ENCODE measurements around the gene MLLT10. TPM values are rescaled to one million over a fixed set of nuclear protein-coding genes. Genes with fewer than 3 reads are reported as not detected.

The MLLT10 gene
- total RNA-seq, 1 donor from 2014 or later = 32.3 TPM

- Histone ChIP-seq H3K4me3 (ENCODE audit: low read depth, low read length) (no peak overlapping the region), H3K27me3 (ENCODE audit: control insufficient read depth, insufficient read depth, low read length) (peaks cover 14% of the 10 kb centered on the region), H3K36me3 (ENCODE audit: control insufficient read depth, insufficient read depth, low read length) (no peaks in the 10 kb centered on the region)
- no peak for DNase-seq (ENCODE audit: low read depth)
- no peak for TF ChIP-seq CTCF (IDR thresholded peaks at IDR 0.05; ENCODE audit: insufficient read depth, low read length, poor library complexity, severe bottlenecking)
These were observed 34.1 kb upstream of the MLLT10 start for GRCh38 chr10:21499701-21500577.

- DNase-seq (ENCODE audit: low read depth) = no peak
- no peak overlapping the region for H3K4me3 ChIP-seq (ENCODE audit: low read depth, low read length)
- no peak for TF ChIP-seq CTCF (IDR thresholded peaks at IDR 0.05; ENCODE audit: insufficient read depth, low read length, poor library complexity, severe bottlenecking)
These were observed 33.5 kb upstream of the MLLT10 start for GRCh38 chr10:21500578-21500910.

GRCh38 chr10:21501091-21501490, 32.9 kb upstream of the MLLT10 start:
- Histone ChIP-seq H3K36me3 (ENCODE audit: control insufficient read depth, insufficient read depth, low read length) (no peaks in the 10 kb centered on the region), H3K27me3 (ENCODE audit: control insufficient read depth, insufficient read depth, low read length) (peaks cover 14% of the 10 kb centered on the region), H3K4me3 (ENCODE audit: low read depth, low read length) (no peak overlapping the region)
- no peak for DNase-seq (ENCODE audit: low read depth)
- no peak for TF ChIP-seq CTCF (IDR thresholded peaks at IDR 0.05; ENCODE audit: insufficient read depth, low read length, poor library complexity, severe bottlenecking)

More at GRCh38 chr10:21500578-21500910, 33.5 kb upstream of the MLLT10 start:
- Histone ChIP-seq H3K36me3 (ENCODE audit: control insufficient read depth, insufficient read depth, low read length) (no peaks in the 10 kb centered on the region), H3K27me3 (ENCODE audit: control insufficient read depth, insufficient read depth, low read length) (peaks cover 14% of the 10 kb centered on the region)

GRCh38 chr10:21501731-21502347, 32.2 kb upstream of the MLLT10 start:
- DNase-seq (ENCODE audit: low read depth) = no peak
- TF ChIP-seq CTCF (IDR thresholded peaks at IDR 0.05; ENCODE audit: insufficient read depth, low read length, poor library complexity, severe bottlenecking) = no peak
- Histone ChIP-seq H3K4me3 (ENCODE audit: low read depth, low read length) (no peak overlapping the region), H3K36me3 (ENCODE audit: control insufficient read depth, insufficient read depth, low read length) (no peaks in the 10 kb centered on the region), H3K27me3 (ENCODE audit: control insufficient read depth, insufficient read depth, low read length) (peaks cover 14% of the 10 kb centered on the region)

- TF ChIP-seq CTCF (IDR thresholded peaks at IDR 0.05; ENCODE audit: insufficient read depth, low read length, poor library complexity, severe bottlenecking) = no peak
- Histone ChIP-seq H3K36me3 (ENCODE audit: control insufficient read depth, insufficient read depth, low read length) (no peaks in the 10 kb centered on the region), H3K4me3 (ENCODE audit: low read depth, low read length) (no peak overlapping the region), H3K27me3 (ENCODE audit: control insufficient read depth, insufficient read depth, low read length) (peaks cover 14% of the 10 kb centered on the region)
- no peak for DNase-seq (ENCODE audit: low read depth)
These were observed 31.7 kb upstream of the MLLT10 start for GRCh38 chr10:21502348-21502740.
